ENCODE data around the gene CDR2L.
"Not testable (repeated sequence)": the region's sequence is repeated elsewhere in the genome, so short reads cannot be mapped to it uniquely, and the experiment has no call there.

Gene CDR2L

DNA sequence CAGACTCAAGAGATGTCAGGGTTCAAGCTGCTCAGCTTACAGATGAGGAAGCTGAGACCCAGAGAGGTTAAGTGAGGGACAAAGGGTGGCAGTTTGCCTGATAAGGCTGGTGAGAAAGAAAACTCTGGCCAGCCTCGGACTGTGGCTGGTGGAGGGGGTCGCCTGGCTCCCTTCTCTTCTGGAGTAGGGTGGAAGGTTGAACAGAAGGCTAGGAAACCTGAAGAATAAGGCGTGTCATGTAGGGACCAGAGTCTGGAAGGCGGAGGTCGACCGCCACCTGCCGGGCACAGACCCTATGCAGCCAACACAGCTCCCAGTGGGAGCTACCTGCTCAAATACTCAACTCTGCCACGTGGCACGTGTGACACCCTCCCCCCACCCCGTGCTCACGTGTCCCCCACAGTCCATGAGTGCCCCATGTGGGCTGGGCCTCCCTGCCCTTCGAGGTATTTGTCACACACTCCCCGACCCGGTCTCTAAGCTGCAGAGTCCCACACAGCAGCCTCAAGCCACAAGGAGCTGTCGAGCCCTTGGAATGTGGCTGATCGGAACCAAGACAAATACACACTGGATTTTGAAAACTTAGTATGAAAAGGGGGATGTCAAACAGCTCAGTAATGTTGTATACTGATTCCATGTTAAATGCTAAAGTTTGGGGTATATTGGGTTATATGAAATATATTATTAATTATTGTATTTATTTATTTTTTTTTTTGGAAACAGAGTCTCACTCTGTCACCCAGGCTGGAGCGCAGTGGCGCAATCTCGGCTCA, 26.7 kb upstream of the CDR2L start:
- peak; percentile 42 to 73 for DNase-seq

DNA sequence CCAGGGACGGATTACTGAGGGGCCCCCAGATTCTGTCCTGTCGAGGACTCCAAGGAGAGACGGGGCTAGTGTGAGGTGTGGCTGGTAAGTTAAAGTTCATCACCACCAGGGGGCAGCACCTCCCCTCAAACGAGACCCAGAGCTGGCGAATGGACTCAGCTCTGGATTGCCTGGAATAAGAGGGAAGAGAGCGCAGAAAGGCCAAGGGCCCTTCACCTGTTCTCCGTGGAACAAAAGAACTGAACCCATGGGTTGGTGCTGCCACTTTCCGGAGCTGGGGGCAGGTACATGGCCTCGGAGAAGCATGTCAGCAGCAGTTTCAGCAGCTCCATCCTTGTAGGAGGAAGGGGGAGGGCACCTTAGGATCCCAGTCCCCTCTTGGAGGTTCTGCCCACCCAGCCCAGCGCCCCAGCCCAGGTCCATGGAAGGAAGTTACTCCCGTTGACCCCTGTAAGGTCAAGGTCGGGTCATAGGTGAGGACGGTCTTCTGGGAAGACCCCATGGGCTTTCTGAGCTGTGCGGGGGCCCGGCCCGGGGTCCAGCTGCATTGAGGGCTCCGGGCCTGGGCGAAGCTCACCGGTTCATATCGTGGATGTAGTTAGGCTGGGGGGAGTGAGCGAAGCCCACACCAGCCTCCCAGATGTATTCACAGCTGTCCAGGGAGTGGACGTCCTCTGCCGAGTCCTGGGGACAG, 25.6 kb upstream of the CDR2L start:
- peak; percentile 90 to 93 for DNase-seq

DNA sequence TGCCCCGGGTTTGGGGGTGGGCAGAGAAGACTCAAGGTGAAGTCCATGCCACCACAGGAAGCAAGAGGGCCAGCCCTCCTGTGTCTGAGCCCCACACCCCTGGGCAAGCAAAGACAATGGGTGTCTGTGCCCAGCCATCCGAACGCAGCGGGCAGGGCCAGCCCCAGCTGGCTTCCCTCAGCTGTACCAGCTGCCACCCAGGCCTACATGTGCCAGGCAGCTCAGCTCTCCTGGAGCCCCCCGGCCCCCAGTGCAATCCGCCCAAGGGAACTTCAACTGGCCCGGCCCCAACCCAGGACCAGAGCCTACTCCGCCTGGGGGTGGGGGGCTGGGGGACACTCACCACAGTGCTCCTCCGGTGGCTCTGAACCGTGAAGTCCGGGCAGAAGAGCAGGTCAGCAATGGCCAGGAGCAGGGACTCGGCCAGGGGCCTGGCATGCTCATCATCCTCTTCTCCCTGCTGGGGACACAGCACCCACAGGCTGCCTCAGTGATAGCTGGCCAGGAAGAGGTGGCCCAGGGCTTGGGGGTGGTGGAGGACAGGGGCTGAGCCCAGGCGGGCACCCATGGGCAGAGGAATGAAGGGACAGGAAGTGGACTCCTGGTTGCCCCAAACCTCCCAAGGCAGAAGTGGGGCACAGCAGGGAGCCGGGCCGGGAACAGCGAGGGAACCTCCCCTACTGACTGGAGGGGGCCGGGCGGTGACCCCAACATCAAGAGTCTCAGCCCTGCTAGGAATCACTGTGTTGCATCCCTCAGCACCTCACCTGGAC, 24.6 kb upstream of the CDR2L start:
- no peak for DNase-seq

DNA sequence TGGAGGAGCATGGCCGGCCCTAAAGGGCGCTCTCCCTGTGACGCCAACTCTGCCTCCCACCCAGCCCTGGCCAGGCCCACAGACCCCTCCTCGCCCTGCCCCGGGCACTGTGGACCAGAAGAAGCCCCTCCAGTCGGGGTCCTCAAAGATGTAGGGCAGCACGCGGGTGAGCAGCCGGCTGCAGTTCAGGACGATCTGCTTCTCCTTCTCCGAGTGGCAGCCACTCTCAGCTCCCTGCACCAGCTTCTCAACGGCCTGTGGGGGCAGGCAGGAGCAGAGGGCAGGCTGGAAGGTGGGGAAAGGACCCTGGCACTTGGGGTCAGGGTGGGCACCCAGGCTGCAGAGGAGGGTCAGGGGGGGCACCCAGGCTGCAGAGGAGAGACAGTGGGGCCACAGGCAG, 23.8 kb upstream of the CDR2L start:
- no peak for DNase-seq

DNA sequence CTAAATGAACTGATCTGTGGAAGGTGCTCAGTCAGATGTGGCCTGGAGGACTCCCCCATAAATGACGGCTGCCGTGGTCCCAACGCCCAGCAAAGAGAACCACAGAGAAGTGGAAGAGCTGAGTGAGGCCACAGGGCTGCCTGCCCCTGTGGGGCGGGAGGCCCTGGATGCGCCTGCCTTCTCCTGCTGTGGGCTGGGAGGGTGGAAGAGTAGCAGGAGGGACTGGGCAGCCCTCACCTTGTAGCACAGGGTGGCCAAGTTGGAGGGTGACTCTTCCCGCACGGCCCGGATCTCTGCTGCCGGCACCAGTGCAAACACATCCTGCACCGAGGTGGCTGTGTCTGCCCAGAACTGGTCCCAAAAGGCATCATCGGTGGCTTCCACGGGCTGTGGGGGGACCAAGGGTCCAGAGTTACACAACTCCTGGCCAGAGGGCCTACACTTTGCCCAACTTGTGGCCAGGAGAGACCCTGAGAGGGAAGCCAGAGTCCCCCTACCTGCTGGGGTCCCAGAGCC, 23.1 kb upstream of the CDR2L start:
- DNase-seq: no peak

DNA sequence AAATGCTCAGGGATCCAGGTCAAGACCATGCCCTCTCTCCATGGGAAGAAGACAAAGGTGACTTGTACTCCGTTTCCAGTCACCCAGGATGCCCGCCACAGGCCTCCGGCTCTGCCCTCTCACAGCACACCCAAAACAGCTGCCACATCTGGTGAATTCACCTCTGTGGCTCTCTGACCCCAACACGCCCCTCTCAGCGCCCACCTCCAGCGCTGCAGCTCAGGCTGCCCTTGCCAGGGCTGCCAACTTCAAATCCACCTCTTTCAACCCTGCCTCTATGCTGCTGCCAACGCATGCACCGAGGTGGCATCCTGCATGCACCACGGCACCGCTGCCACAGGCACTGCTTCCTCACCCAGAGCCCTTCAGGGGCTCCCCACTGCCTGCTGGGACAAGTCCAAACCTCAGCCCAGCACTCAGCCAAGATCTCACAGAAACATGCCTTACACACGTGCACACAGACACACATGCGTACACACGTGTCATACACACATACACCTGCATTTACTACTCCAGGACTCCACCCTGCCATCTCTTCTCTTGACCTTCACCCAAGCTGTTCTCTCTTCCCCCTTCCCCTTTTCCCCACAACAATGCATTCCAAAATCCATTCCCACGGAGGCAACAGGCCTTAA, 22.3 kb upstream of the CDR2L start:
- DNase-seq: no peak

DNA sequence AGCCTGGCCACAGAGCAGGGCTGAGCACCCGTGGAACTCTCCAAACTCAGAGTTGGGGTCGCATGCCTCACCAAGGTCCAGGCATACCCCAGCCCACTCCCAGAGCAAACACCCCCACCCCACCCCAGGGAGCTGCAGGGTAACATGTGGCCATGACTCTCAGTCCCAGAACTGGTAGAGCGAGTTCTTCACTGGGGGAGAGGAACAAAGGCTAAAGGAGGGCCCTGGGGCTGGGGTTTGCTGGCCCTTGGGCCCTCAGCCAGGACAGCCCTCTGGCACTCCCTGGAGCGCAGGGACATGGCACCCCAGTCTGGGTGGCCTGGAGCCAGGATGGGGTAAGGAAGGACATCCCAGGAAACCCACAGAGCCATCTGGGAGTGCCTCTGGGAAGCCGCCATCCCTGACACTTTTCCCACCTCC, 19.1 kb upstream of the CDR2L start:
- DNase-seq: no peak

DNA sequence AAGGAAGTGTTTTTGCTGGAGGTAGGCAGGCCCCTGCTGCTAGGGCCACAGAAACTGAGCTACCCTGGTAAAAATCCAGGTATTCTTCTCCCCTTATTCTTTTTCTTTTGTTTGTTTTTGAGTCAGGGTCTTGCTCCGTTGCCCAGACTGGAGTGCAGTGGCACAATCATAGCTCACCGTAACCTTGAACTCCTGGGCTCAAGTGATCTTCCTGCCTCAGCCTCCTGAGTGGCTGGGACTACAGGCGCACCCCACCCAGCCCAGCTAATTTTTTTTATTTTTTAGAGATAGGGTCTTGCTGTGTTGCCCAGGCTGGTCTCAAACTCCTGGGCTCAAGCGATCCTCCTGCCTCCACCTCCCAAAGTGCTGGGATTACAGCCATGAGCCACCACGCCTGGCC, 17.9 kb upstream of the CDR2L start:
- DNase-seq: not testable (repeated sequence)

DNA sequence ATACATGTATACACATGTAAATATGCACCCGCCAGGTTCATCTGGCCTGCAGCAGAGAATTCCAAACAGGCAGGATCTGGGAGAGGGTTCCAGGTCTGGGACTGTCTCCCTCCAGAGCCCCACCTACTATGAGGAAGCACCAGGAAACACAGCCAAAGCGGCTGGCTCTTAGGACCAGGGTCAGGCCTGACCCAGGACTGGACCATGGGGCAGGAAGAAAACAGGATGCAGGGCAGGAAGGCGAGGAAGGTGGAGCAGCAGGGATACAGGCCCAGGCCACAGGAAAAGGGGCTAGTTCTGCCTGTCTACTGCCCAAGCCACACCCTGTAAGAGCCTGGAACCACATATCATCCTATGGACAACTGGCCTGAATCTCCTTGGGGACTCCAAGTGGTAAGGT, 17.0 kb upstream of the CDR2L start:
- DNase-seq: no peak

DNA sequence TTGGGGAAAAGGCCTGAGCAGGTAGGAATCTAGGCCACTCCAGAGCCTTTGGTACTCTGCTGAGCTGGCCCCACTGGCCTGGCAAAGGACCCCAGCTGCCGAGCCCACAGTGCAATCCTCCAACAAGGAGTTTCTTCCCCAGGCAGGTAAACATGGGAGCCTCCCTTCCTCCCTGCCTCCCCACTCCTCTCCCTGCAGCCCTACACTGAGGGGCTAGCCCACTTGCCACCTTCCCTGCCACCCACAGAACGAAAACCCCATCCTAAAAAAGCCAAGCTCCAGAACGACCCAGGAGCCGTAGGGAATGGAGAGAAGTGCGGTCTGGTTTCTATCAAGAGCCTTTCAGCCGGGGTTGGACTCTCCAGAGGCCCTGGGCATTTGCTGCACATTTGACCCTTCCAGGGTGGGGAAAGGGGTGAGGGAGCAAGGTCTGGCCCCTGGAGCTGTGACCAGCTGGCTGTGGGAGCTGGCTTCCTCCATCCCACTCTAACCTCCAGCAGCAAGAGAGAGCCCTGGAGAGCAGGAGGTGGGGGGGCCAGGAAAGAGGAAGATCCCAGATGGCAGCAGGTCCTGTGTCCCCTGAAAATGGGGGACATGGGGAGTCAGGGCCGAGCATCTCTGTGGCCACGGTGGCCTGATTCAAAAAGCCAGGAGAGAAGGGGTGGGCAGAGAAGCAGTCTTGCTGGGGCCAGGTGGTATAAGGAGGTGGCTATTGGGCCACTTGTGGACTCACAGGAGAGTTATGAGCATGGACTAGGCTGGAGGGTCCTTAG, 16.2 kb upstream of the CDR2L start:
- no peak for DNase-seq

DNA sequence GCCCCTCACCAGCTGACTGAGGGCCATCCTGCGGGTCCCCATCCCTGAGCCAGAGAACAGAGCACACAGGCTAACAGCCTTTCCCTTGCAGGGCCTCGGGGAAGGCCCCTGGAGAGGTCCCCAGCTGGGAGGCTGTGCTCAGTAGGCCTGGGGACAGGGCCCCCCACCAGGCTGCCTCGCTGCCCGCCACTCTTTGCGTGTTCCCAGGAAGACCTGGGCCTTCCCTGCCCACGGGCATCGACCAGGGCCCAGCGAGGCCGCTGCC, 15.7 kb upstream of the CDR2L start:
- DNase-seq: no peak

DNA sequence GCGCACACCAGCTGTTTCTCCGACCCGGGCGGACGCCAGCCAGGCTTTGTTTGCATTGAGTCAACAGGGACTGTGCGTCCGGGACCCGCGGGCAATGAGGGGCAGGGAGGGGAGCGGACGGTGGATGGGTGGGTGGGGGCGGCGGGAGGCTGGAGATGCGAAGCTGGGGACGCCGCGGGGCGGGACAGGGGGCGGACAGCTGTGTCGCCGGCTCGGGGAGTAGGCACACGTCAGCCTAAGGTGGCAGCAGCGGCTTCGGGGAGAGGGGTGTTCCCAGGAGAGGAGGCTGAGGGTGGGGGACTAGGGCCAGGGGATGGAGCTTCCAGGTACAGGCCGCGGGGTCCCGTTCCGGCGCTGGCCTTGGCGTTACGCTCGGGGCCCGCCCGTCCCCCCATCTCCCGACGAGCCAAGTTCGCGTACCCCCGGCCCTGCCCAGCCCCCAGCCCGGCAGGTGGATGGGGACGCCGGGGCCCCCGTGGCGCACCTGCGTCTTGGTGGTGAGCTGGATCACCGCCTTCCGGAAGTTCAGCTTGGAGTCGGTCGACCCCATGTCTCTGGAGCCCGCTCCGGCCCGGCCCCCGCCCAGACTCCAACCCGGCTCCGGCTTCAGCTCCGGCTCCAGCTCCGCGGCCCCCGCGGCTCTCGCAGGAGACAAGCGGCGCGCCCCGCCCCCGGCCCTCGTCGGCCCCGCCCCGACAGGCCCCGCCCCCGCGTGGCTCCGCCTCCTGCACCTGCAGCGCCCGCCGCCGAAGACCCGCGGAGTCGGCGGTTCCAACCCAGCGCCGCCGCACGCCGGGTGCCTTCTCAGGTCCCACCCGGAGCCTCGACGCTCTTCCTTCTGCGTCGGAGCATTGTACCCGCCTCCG, 15.1 kb upstream of the CDR2L start, which contains the start of gene HID1:
TSS of gene HID1 (minus strand) at position 653 of the 866 bp plus-strand sequence. CDS start at position 550, 103 bp downstream.
- DNase-seq: peak; percentile 82 to 84

DNA sequence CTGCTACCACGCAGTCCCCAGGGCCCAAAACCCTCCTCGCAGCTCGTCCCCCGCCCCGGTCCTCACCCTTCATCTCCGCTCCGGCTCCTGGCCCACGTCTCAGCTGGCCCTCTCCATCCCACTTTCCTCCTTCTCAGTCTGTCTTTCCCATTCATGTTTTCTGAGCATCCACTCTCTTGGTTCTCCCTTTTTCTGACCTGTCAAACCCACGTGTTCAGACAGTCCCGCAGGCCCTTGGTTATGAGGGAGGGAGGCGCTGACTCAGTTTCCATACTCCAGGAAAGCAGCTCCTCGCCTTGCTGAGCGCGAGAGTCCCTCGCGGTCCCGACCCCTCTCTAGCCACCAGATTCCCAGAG, 14.5 kb upstream of the CDR2L start:
- DNase-seq: no peak

DNA sequence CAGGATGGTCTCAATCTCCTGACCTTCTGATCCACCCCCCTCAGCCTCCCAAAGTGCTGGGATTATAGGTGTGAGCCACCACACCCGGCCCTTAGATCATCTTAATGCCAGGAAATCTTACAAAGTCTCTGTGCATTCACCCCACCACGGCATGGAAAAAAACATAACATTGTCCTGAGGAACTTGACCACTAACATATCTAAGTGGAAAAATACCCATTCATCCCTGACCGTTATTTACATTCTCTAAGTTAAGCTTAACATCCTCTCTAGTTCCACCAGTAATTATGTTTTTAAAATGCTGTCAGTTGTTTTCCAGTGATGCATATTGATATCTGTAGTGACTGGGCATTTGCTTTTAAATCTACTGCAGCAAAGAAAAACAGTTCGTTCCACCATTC, 11.5 kb upstream of the CDR2L start:
- DNase-seq: no peak

DNA sequence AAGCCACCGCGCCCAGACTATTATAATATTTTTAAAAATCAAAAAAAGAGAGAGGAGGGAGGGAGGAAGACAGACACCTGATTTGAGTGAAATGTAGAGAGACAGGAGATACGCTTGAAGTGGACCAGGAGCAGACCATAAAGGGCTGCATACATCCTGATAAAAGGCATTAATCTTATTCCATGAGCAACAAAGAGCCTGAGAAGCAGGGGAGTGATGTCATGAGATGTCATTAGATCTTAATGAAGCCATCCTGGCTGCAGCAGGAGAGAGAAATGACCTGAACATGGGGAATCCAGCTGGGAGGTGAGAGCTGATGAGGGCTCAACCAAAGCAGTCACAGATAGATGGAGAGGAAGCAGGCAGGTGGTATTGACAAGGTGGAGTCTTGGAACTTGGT, 9.6 kb upstream of the CDR2L start:
- no peak for DNase-seq

DNA sequence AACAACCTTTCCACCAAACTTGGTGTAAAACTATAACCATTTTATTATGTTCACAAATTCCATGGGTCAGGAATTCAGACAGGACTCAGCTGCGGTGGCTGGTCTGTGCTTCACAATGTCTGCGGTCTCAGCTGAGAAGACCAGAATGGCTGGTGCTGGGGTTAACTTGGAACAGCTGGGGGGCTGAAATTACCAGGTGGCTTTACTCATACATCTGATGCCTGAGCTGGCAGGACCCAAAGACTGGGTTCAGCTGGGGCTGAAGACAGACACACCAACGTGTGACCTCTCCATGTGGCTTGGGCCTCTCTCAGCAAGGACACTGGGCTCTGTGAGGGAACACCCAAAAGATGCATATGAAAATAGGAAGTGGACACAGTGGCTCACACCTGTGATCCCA, 9.2 kb upstream of the CDR2L start:
- DNase-seq: no peak

DNA sequence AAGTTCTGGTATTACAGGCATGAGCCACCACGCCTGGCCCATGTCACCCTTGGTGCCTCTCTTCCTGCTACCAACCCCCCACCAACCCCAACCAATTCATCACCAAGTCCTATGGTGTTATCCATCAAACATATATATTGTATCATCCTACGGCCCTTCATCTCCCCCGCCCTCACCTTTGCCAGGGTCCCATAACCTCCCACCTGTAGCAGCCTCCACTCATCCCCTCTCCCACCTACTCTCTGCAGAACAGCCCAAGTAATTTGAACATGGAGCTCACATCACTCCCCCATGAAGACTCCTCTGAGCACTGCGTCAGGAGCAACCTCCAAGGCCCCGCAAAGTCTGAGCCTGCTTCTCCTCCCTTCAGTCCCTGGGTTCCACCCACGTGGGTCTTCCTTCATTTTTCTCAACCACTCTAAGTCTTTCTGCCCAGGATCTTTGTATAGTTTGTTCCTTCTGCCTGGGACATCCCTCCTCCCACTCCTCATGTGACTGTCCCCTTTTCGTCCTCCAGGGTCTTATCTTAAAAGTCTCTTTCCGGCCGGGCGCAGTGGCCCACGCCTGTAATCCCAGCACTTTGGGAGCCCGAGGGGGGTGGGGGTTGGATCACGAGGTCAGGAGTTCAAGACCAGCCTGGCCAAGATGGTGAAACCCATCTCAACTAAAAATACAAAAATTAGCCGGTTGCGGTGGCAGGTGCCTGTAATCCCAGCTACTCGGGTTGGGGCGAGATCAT, 7.9 kb upstream of the CDR2L start:
- no peak for DNase-seq

DNA sequence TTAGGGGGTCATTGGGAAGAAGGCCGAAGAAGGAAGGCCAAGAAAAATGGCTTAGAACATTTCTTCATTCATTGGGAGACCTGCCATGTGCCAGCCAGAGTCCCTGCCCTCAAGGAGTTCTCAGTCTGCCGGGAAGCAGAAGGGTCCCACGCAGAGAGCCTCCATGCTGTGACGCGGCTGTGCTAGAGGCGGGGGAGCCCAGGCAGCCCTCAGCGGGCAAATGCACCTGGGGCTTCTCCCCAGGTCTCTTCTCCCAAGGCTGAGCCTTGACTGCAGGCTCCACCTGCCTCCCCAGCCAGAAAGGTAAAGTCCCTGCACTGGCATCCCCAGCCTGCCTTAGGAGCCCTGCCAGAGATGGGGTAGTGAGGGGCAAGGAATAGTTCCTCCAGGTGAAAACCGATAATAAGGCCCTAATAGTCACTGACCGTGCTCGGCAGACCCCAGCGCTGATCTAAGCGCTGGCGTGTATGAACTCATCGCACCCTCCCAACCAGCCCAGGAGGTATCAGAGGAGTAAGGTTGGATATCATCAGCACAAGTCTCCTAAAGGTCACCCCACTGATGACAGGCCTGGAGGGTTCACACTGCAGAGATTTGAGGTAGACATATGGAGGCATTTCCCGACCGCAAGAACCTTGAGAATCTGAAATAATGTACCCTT, 6.0 kb upstream of the CDR2L start:
- no peak for DNase-seq

DNA sequence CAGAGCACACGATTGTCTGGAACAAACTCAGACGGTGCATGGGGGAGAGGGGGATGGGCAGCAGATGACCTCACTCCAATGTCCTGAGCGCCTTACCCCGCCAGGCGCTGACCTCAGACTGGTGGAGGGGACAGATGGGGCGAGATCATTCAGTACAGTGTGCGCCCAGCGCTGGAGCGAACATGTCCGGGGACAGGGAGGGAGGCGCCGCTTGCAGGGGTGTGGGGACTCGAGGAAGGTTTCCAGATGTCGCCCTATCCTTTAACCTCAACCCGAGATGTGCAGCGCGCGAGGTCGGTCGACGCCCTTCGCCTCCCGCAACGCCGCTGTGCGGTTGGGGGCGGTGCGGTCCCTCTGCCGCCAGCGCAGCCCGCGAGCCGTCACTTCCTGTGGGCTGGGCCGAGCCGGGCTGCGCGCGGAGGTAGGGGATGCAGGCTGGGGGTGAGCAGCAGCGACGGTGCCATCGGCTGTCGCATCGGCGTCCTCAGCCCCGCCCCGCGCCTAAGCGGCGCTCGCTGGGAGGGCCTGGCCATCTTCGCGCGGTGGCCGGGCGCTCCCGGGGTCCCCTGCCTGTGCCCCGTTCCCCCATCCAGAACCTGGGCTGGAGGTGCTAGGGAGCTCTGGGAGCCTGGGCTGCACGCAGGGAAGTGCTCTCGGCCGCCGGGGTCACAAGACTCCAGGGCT, 5.3 kb upstream of the CDR2L start:
- peak; percentile 79 to 85 for DNase-seq
